H1 (cell line): ENCODE data around the gene CD300H. TPM values are rescaled to one million over a fixed set of nuclear protein-coding genes. Genes with fewer than 3 reads are reported as not detected.

ENCODE experiments used
- CTCF ChIA-PET: fragments of 300-600 bp; sonication (Branson Sonifier 250); formaldehyde crosslinking; loops from one replicate; lab custom pipeline; 2021; ENCODE audit not compliant: partially characterized antibody; lab: Charles Lee
- POLR2A ChIA-PET: fragments of 300-600 bp; sonication (Branson Sonifier 250); formaldehyde crosslinking; loops from one replicate; lab custom pipeline; 2021; ENCODE audit warnings: inconsistent platforms; ENCODE audit not compliant: partially characterized antibody; lab: Charles Lee
- DNase-seq, 2 experiments: peaks; one replicate each; pipeline versions ENCODE4 v3.0.0 to v3.0.0-alpha.2; 2010 to 2022; ENCODE audit warnings: low spot score in 2 of 2, low read depth in 1 of 2, mixed read lengths in 1 of 2
- FAIRE-seq: peaks from 2 replicates; lab custom pipeline; 2011; peaks lifted over from hg19 to GRCh38; lab: Jason Lieb, UNC
- H2AFZ ChIP-seq: 2 replicates; pipeline ENCODE4 v1.8.1; 2012; ENCODE audit warnings: low read length, inconsistent platforms
- H2AK5ac ChIP-seq: 2 replicates; pipeline ENCODE4 v1.6.1; 2013; ENCODE audit warnings: low read depth, low read length
- H2BK120ac ChIP-seq: replicated peaks from 2 replicates; pipeline ENCODE3; 2013; ENCODE audit warnings: low read depth, low read length, inconsistent platforms
- H2BK12ac ChIP-seq: 2 replicates; pipeline ENCODE4 v1.6.1; 2013; ENCODE audit warnings: low read depth, low read length
- H2BK15ac ChIP-seq: 2 replicates; pipeline ENCODE4 v1.6.1; 2013; ENCODE audit warnings: low read length
- H2BK20ac ChIP-seq: 2 replicates; pipeline ENCODE4 v1.6.1; 2013; ENCODE audit warnings: low read length
- H2BK5ac ChIP-seq: 2 replicates; pipeline ENCODE4 v1.6.1; 2013; ENCODE audit warnings: low read depth, low read length
- H3K14ac ChIP-seq: 2 replicates; pipeline ENCODE4 v1.6.1; 2013; ENCODE audit warnings: inconsistent platforms; ENCODE audit not compliant: insufficient read length
- H3K18ac ChIP-seq: 2 replicates; pipeline ENCODE4 v1.6.1; 2013; ENCODE audit warnings: low read length; ENCODE audit errors: extremely low read depth
- H3K23ac ChIP-seq: 2 replicates; pipeline ENCODE4 v1.6.1; 2013; ENCODE audit warnings: inconsistent platforms; ENCODE audit not compliant: insufficient read length
- H3K23me2 ChIP-seq: 2 replicates; pipeline ENCODE4 v1.6.1; 2013; ENCODE audit warnings: low read depth, low read length
- H3K27ac ChIP-seq: 2 replicates; pipeline ENCODE4 v1.6.1; 2011; ENCODE audit warnings: low read depth, low read length, inconsistent platforms
- H3K27me3 ChIP-seq, 4 experiments: replicated peaks in 1 of 4; 1 replicate in 1 of 4; 2 replicates in 3 of 4; pipeline versions ENCODE4 v1.6.1 to v1.8.1; 2011 to 2013; ENCODE audit warnings: low read length in 3 of 4, mild to moderate bottlenecking in 3 of 4, inconsistent platforms in 2 of 4, mixed read lengths in 2 of 4, moderate library complexity in 1 of 4; ENCODE audit not compliant: control insufficient read depth in 3 of 4, insufficient read depth in 3 of 4; ENCODE audit errors: extremely low read depth in 1 of 4
- H3K36me3 ChIP-seq, 4 experiments: 2 replicates each; pipeline versions ENCODE4 v1.6.1 to v1.8.1; 2011 to 2013; ENCODE audit warnings: mild to moderate bottlenecking in 4 of 4, low read length in 3 of 4, moderate library complexity in 2 of 4, control low read depth in 1 of 4, inconsistent platforms in 1 of 4; ENCODE audit not compliant: insufficient read depth in 4 of 4, control insufficient read depth in 2 of 4
- H3K4ac ChIP-seq: replicated peaks from 2 replicates; pipeline ENCODE3; 2013; ENCODE audit warnings: low read length, low read depth, mixed read lengths, inconsistent platforms; ENCODE audit not compliant: insufficient read length
- H3K4me1 ChIP-seq, 4 experiments: replicated peaks in 1 of 4; 1 replicate in 1 of 4; 2 replicates in 3 of 4; pipeline versions ENCODE4 v1.6.1 to v1.8.1; 2011 to 2013; ENCODE audit warnings: low read length in 3 of 4, inconsistent platforms in 2 of 4, mixed read lengths in 1 of 4; ENCODE audit not compliant: insufficient read depth in 4 of 4, control insufficient read depth in 3 of 4
- H3K4me2 ChIP-seq, 2 experiments: 2 replicates each; pipeline versions ENCODE4 v1.6.1 to v1.8.1; 2011 to 2013; ENCODE audit warnings: low read depth in 2 of 2, low read length in 2 of 2, control low read depth in 1 of 2, inconsistent platforms in 1 of 2, mild to moderate bottlenecking in 1 of 2; ENCODE audit not compliant: insufficient read depth in 1 of 2
- H3K4me3 ChIP-seq, 4 experiments: fragments of 200-600, 300-600 bp in 1 of 4; sonication (generic), shearing (Covaris generic), sonication (Bioruptor Twin) in 1 of 4; 2 replicates each; pipeline versions ENCODE4 v1.5.1 to v1.8.1; 2011 to 2016; ENCODE audit warnings: low read length in 4 of 4, low read depth in 3 of 4, control low read depth in 2 of 4, inconsistent platforms in 2 of 4, mild to moderate bottlenecking in 2 of 4, mixed read lengths in 1 of 4, moderate library complexity in 1 of 4; ENCODE audit not compliant: insufficient read depth in 2 of 4; ENCODE audit errors: extremely low read depth in 1 of 4
- H3K56ac ChIP-seq: replicated peaks from 2 replicates; pipeline ENCODE3; 2013; ENCODE audit warnings: low read depth, mild to moderate bottlenecking, mixed read lengths, low read length, inconsistent platforms; ENCODE audit not compliant: insufficient read length
- H3K79me1 ChIP-seq: 2 replicates; pipeline ENCODE4 v1.6.1; 2013; ENCODE audit warnings: low read depth, low read length, control low read depth
- H3K79me2 ChIP-seq, 2 experiments: 2 replicates each; pipeline versions ENCODE4 v1.6.1 to v1.8.1; 2012 to 2013; ENCODE audit warnings: low read length in 2 of 2, mild to moderate bottlenecking in 2 of 2, inconsistent platforms in 1 of 2; ENCODE audit not compliant: insufficient read depth in 2 of 2, control insufficient read depth in 1 of 2
- H3K9ac ChIP-seq, 4 experiments: replicated peaks in 1 of 4; 1 replicate in 1 of 4; 2 replicates in 3 of 4; pipeline versions ENCODE4 v1.6.1 to v1.8.1; 2011 to 2013; ENCODE audit warnings: low read depth in 3 of 4, low read length in 3 of 4, control low read depth in 2 of 4, mild to moderate bottlenecking in 2 of 4, moderate library complexity in 2 of 4, inconsistent platforms in 1 of 4; ENCODE audit errors: extremely low read depth in 1 of 4
- H3K9me3 ChIP-seq, 2 experiments: 2 replicates each; pipeline versions ENCODE4 v1.6.1 to v1.8.1; 2012 to 2013; ENCODE audit warnings: mild to moderate bottlenecking in 2 of 2, moderate library complexity in 2 of 2, control low read depth in 1 of 2, inconsistent platforms in 1 of 2, low read depth in 1 of 2, low read length in 1 of 2, mixed read lengths in 1 of 2; ENCODE audit not compliant: insufficient read depth in 2 of 2
- H4K20me1 ChIP-seq, 2 experiments: replicated peaks in 1 of 2; 2 replicates each; pipeline versions ENCODE3 to v1.8.1; 2011 to 2013; ENCODE audit warnings: inconsistent platforms in 2 of 2, low read length in 2 of 2, mild to moderate bottlenecking in 1 of 2; ENCODE audit not compliant: insufficient read depth in 2 of 2, control insufficient read depth in 1 of 2
- H4K5ac ChIP-seq: 2 replicates; pipeline ENCODE4 v1.6.1; 2013; ENCODE audit warnings: low read length, low read depth, mixed read lengths, inconsistent platforms; ENCODE audit not compliant: insufficient read length
- H4K8ac ChIP-seq: 2 replicates; pipeline ENCODE4 v1.8.0; 2013; ENCODE audit warnings: mild to moderate bottlenecking, moderate library complexity, low read length, inconsistent platforms; ENCODE audit not compliant: insufficient read depth; ENCODE audit errors: extremely low read depth
- H4K91ac ChIP-seq: replicated peaks from 2 replicates; pipeline ENCODE3; 2013; ENCODE audit warnings: low read length, mixed read lengths, inconsistent platforms; ENCODE audit not compliant: insufficient read length
- BCL11A ChIP-seq, 2 experiments: IDR thresholded peaks; one replicate each; pipeline ENCODE4 v1.6.1; 2011; ENCODE audit warnings: low read depth in 2 of 2, low read length in 2 of 2, mild to moderate bottlenecking in 2 of 2
- BRCA1 ChIP-seq: IDR thresholded peaks from 2 replicates; pipeline ENCODE4 v1.6.1; 2012; ENCODE audit warnings: low read depth, low read length, improper control_type of control experiment
- CBX5 ChIP-seq: fragments of 300-800, 300-1000 bp; sonication (generic); IDR thresholded peaks from 2 replicates; pipeline ENCODE4 v1.7.1; 2016; ENCODE audit warnings: antibody characterized with exemption, low read length, low read depth
- CBX8 ChIP-seq: fragments of 300-800, 300-1000 bp; sonication (generic); IDR thresholded peaks from 2 replicates; pipeline ENCODE4 v1.7.1; 2016; ENCODE audit warnings: low read depth, low read length, borderline replicate concordance
- CHD2 ChIP-seq: IDR thresholded peaks from 2 replicates; pipeline ENCODE4 v1.6.1; 2012; ENCODE audit warnings: low read length, improper control_type of control experiment
- KDM5A ChIP-seq: fragments of 200-600 bp; IDR thresholded peaks from 2 replicates; pipeline ENCODE4 v1.7.1; 2012; ENCODE audit warnings: mild to moderate bottlenecking, low read length, inconsistent platforms, mixed read lengths
- PHF8 ChIP-seq: fragments of 200-600 bp; sonication (generic); conservative IDR thresholded peaks from 2 replicates; pipeline ENCODE4 v1.7.1; 2012; ENCODE audit warnings: low read depth, mild to moderate bottlenecking, inconsistent platforms, low read length, moderate library complexity
- SIX5 ChIP-seq: IDR thresholded peaks from 2 replicates; pipeline ENCODE4 v1.6.1; 2011; ENCODE audit warnings: mild to moderate bottlenecking, low read depth, low read length
- SP4 ChIP-seq: IDR thresholded peaks from 2 replicates; pipeline ENCODE4 v1.6.1; 2012; ENCODE audit warnings: low read length, inconsistent platforms
- SRF ChIP-seq: IDR thresholded peaks from 2 replicates; pipeline ENCODE4 v1.6.1; 2011; ENCODE audit warnings: mild to moderate bottlenecking, low read depth, low read length, moderate library complexity
- YY1 ChIP-seq: IDR thresholded peaks from 2 replicates; pipeline ENCODE4 v1.6.1; 2011; ENCODE audit warnings: low read depth, mild to moderate bottlenecking, low read length
- WGBS, 2 experiments: shearing (Covaris generic) in 1 of 2; methylation state at CpG; one replicate each; pipeline versions ENCODE4 v1.1.6 to v1.1.7; 2013 to 2015; ENCODE audit warnings: low lambda C conversion rate in 2 of 2, mixed read lengths in 2 of 2, inconsistent platforms in 1 of 2, low coverage in 1 of 2, missing lambda C conversion rate in 1 of 2; ENCODE audit not compliant: insufficient replicate concordance in 2 of 2, insufficient coverage in 1 of 2, insufficient read length in 1 of 2; ENCODE audit errors: extremely low coverage in 1 of 2, missing lambda C conversion rate in 1 of 2; 5-methylcytosine and 5-hydroxymethylcytosine counted together
- polyA plus RNA-seq, 7 experiments: library from polyadenylated mRNA; depleted of rRNA in 3 of 7; stranded (reverse) in 5 of 7; unstranded in 2 of 7; fragments of >200 nt in 5 of 7; fragments of 200-250 nt in 2 of 7; gene quantifications; 1 replicate in 5 of 7; 2 replicates in 1 of 7; 4 replicates in 1 of 7; pipeline versions ENCODE4 v1.2.1 to v1.2.3, GENCODE V29; 2011 to 2013; ENCODE audit warnings: missing spikeins in 2 of 7, mixed read lengths in 2 of 7
- total RNA-seq: library from RNA; stranded (reverse); fragmentation: NEBNext Ultra II Directional; extraction: Animal tissue kit (Norgen Biotek cat#: 25700); gene quantifications from 2 replicates; pipeline ENCODE4 v1.2.1, GENCODE V29; 2021

CD300H gene
- total and polyA plus RNA-seq, 2 of the 8 experiments (the other 6 are each of a cell fraction or from before 2014, with no cell fraction given), result not detected

GRCh38 chr17:74524653-74525464, 42.5 kb downstream of the CD300H start:
- CTCF ChIA-PET, result interaction anchor here (0.6 to 3.6 kb wide), 6 partner anchors 9 to 219 kb away, joined by 3 to 13 read pairs (median 3); partner anchors contain the start of genes BTBD17 and GPR142
- peaks cover 0 to 2% of the 10 kb centered on the region in 2 experiments for H4K20me1 ChIP-seq
- no peak overlapping the region for H3K18ac ChIP-seq
- FAIRE-seq (no peak), DNase-seq (no peak)
- no peak overlapping the region for H3K4ac ChIP-seq
- H3K4me2 ChIP-seq, result no peak overlapping the region
- H2BK12ac ChIP-seq, result no peak overlapping the region
- no peak overlapping the region for H3K9ac ChIP-seq
- H3K36me3 ChIP-seq, result no peaks in the 10 kb centered on the region
- H4K91ac ChIP-seq, result no peak overlapping the region
- 86% methylated on average over 11 of the region's 11 CpGs; no CpG with 5 or more reads in 1 of the 2 experiments for WGBS, 2 experiments
- H3K14ac ChIP-seq, result no peak overlapping the region
- no peak overlapping the region for H3K23ac ChIP-seq
- no peaks in the 10 kb centered on the region for H3K79me1 ChIP-seq
- peaks cover 10 to 20% of the 10 kb centered on the region in 2 experiments; a peak in 3 of 4 replicates for H3K9me3 ChIP-seq
- TF ChIP-seq SIX5, result no peak
- TF ChIP-seq SP4, result no peak
- TF ChIP-seq BCL11A (IDR thresholded peaks at IDR 0.05; ENCODE audit: low read depth in 2 of 2, low read length in 2 of 2), result no peak
- no peak for TF ChIP-seq CHD2
- TF ChIP-seq YY1, result no peak
- TF ChIP-seq PHF8, result no peak
- TF ChIP-seq KDM5A, result no peak
- no peak for TF ChIP-seq CBX8
- TF ChIP-seq CBX5, result no peak
- no peak for TF ChIP-seq SRF
- no peak for TF ChIP-seq BRCA1
- no peak overlapping the region for H2BK5ac ChIP-seq
- no peaks in the 10 kb centered on the region for H3K23me2 ChIP-seq
- no peak overlapping the region; the same call in 1 of the 2 replicates for H4K8ac ChIP-seq
- H3K27me3 ChIP-seq, result peaks cover 0 to 2% (median 0%) of the 10 kb centered on the region in 4 experiments; a peak in 1 of 7 replicates
- POLR2A ChIA-PET, result no interaction called here
- no peak overlapping the region for H4K5ac ChIP-seq
- H2AFZ ChIP-seq, result no peak overlapping the region
- H3K27ac ChIP-seq, result no peak overlapping the region
- H3K4me1 ChIP-seq, result no peaks in the 10 kb centered on the region
- no peak overlapping the region for H2BK120ac ChIP-seq
- no peaks in the 10 kb centered on the region for H3K79me2 ChIP-seq
- H2BK20ac ChIP-seq, result no peak overlapping the region
- no peak overlapping the region for H3K4me3 ChIP-seq
- no peak overlapping the region for H2AK5ac ChIP-seq
- no peak overlapping the region for H3K56ac ChIP-seq
- no peak overlapping the region for H2BK15ac ChIP-seq
